K562 (cell line): ENCODE data around the gene IL17RA.

Experiments used
- ARHGAP35 ChIP-seq: fragments of 450-650 bp; IDR thresholded peaks from 2 replicates; pipeline ENCODE4 v1.6.1; 2018; ENCODE audit not compliant: partially characterized antibody
- HDGF ChIP-seq: fragments of 450-650 bp; IDR thresholded peaks from 2 replicates; pipeline ENCODE4 v1.6.1; 2016
- MAFK ChIP-seq: IDR thresholded peaks from 2 replicates; pipeline ENCODE4 v1.6.1; 2011; ENCODE audit warnings: low read length, improper control_type of control experiment
- MAZ ChIP-seq, 2 experiments: fragments of 450-650 bp in 1 of 2; sonication (generic) in 1 of 2; formaldehyde crosslinking; IDR thresholded peaks in 1 of 2; conservative IDR thresholded peaks in 1 of 2; 2 replicates each; pipeline versions ENCODE4 v1.4.0 to v1.5.0; 2020; ENCODE audit warnings: mild to moderate bottlenecking in 1 of 2, missing genetic modification reagents in 1 of 2
- MYC ChIP-seq, 2 experiments: fragments of 250-450 bp in 1 of 2; sonication (Bioruptor Pico) in 1 of 2; IDR thresholded peaks; 2 replicates each; pipeline versions ENCODE4 v1.5.1 to v1.6.1; 2012 to 2021; ENCODE audit warnings: low read depth in 2 of 2, borderline replicate concordance in 1 of 2, improper control_type of control experiment in 1 of 2, low read length in 1 of 2, mild to moderate bottlenecking in 1 of 2, moderate library complexity in 1 of 2
- RNF2 ChIP-seq: sonication (generic); IDR thresholded peaks from 2 replicates; pipeline ENCODE4 v1.6.1; 2016
- TRIM28 ChIP-seq: fragments of 450-650 bp; IDR thresholded peaks from 2 replicates; pipeline ENCODE4 v1.6.1; 2017
- ZEB2 ChIP-seq: fragments of 450-650 bp; IDR thresholded peaks from 2 replicates; pipeline ENCODE4 v1.6.1; 2016
- ZFP1 ChIP-seq: fragments of 450-650 bp; formaldehyde crosslinking; IDR thresholded peaks from 2 replicates; pipeline ENCODE4 v1.4.0; 2020; ENCODE audit warnings: mild to moderate bottlenecking, mixed read lengths
- ZNF436 ChIP-seq: fragments of 250-450, 450-650 bp; sonication (Bioruptor Pico); formaldehyde crosslinking; IDR thresholded peaks from 2 replicates; pipeline ENCODE4 v1.7.0; 2020; ENCODE audit warnings: mild to moderate bottlenecking
- TF ChIP-seq, protein P1 (sequence below): sonication (generic); formaldehyde crosslinking; IDR thresholded peaks from 2 replicates; pipeline ENCODE4 v1.5.0; 2020; ENCODE audit warnings: missing genetic modification reagents
- TF ChIP-seq, protein P2 (sequence below): sonication (generic); formaldehyde crosslinking; IDR thresholded peaks from 2 replicates; pipeline ENCODE4 v1.8.0; 2022; ENCODE audit warnings: missing genetic modification reagents, mild to moderate bottlenecking, moderate library complexity, borderline replicate concordance
- TF ChIP-seq, protein P3 (sequence below): fragments of 450-650 bp; formaldehyde crosslinking; IDR thresholded peaks from 2 replicates; pipeline ENCODE4 v1.4.0; 2020; ENCODE audit warnings: mild to moderate bottlenecking, moderate library complexity

DNA sequence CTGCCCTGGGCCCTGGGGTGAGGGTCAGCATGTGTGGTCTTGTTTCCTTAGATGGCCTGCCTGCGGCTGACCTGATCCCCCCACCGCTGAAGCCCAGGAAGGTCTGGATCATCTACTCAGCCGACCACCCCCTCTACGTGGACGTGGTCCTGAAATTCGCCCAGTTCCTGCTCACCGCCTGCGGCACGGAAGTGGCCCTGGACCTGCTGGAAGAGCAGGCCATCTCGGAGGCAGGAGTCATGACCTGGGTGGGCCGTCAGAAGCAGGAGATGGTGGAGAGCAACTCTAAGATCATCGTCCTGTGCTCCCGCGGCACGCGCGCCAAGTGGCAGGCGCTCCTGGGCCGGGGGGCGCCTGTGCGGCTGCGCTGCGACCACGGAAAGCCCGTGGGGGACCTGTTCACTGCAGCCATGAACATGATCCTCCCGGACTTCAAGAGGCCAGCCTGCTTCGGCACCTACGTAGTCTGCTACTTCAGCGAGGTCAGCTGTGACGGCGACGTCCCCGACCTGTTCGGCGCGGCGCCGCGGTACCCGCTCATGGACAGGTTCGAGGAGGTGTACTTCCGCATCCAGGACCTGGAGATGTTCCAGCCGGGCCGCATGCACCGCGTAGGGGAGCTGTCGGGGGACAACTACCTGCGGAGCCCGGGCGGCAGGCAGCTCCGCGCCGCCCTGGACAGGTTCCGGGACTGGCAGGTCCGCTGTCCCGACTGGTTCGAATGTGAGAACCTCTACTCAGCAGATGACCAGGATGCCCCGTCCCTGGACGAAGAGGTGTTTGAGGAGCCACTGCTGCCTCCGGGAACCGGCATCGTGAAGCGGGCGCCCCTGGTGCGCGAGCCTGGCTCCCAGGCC lies 23.7 kb downstream of the IL17RA start:
- TF ChIP-seq RNF2, result no peak
- TF ChIP-seq TRIM28, result no peak
- no peak for TF ChIP-seq HDGF
- TF ChIP-seq, protein P1, sequence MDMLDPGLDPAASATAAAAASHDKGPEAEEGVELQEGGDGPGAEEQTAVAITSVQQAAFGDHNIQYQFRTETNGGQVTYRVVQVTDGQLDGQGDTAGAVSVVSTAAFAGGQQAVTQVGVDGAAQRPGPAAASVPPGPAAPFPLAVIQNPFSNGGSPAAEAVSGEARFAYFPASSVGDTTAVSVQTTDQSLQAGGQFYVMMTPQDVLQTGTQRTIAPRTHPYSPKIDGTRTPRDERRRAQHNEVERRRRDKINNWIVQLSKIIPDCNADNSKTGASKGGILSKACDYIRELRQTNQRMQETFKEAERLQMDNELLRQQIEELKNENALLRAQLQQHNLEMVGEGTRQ (CRISPR knock-in tag), result no peak
- no peak for TF ChIP-seq ARHGAP35
- no peak for TF ChIP-seq MAFK
- TF ChIP-seq ZEB2, result no peak
- no peak for TF ChIP-seq ZNF436 (CRISPR knock-in tag)
- TF ChIP-seq ZFP1 (CRISPR knock-in tag), result no peak
- no peak for TF ChIP-seq MYC (IDR thresholded peaks at IDR 0.05; ENCODE audit: low read depth, low read length)
- TF ChIP-seq MYC (CRISPR knock-in tag; IDR thresholded peaks at IDR 0.05; ENCODE audit: borderline replicate concordance, low read depth), result no peak
- TF ChIP-seq, protein P2, sequence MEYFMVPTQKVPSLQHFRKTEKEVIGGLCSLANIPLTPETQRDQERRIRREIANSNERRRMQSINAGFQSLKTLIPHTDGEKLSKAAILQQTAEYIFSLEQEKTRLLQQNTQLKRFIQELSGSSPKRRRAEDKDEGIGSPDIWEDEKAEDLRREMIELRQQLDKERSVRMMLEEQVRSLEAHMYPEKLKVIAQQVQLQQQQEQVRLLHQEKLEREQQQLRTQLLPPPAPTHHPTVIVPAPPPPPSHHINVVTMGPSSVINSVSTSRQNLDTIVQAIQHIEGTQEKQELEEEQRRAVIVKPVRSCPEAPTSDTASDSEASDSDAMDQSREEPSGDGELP (CRISPR knock-in tag), result no peak
- TF ChIP-seq, protein P3, sequence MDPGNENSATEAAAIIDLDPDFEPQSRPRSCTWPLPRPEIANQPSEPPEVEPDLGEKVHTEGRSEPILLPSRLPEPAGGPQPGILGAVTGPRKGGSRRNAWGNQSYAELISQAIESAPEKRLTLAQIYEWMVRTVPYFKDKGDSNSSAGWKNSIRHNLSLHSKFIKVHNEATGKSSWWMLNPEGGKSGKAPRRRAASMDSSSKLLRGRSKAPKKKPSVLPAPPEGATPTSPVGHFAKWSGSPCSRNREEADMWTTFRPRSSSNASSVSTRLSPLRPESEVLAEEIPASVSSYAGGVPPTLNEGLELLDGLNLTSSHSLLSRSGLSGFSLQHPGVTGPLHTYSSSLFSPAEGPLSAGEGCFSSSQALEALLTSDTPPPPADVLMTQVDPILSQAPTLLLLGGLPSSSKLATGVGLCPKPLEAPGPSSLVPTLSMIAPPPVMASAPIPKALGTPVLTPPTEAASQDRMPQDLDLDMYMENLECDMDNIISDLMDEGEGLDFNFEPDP (CRISPR knock-in tag), result no peak
- TF ChIP-seq MAZ (CRISPR knock-in tag; conservative IDR thresholded peaks at IDR 0.05 in 1 of 2, IDR thresholded peaks at IDR 0.05 in 1 of 2), result no peak
